Right lobe of liver (tissue), 6 donors: ENCODE data around the gene AMBRA1. TPM values are rescaled to one million over a fixed set of nuclear protein-coding genes. Genes with fewer than 3 reads are reported as not detected.

Experiments
- ATAC-seq, 4 donors: fragments of 200-7000 bp; cut with Tn5 transposase; one replicate each; pipeline ENCODE4 v1.9.1; 2020; ENCODE audit warnings: mild to moderate bottlenecking in 4 of 4, moderate library complexity in 4 of 4
- DNase-seq, 3 donors: peaks; one replicate each; pipeline ENCODE4 v3.0.0-alpha.2; 2020
- H3K27ac ChIP-seq, 3 donors: fragments of 200-600 bp; one replicate each; pipeline ENCODE4 v1.8.0; 2022
- H3K27me3 ChIP-seq, 2 donors: fragments of 200-600 bp; one replicate each; pipeline ENCODE4 v1.8.0; 2022
- H3K36me3 ChIP-seq, 4 donors: fragments of 200-600 bp; sonication (generic) in 1 of 4; one replicate each; pipeline versions ENCODE4 v1.5.1 to v1.8.0; 2017 to 2022; ENCODE audit warnings: control low read depth in 1 of 4
- H3K4me1 ChIP-seq, 4 donors: fragments of 200-600 bp; sonication (generic) in 1 of 4; one replicate each; pipeline versions ENCODE4 v1.5.1 to v1.8.0; 2017 to 2022; ENCODE audit warnings: control low read depth in 1 of 4
- H3K4me3 ChIP-seq, 3 donors: fragments of 200-600 bp; one replicate each; pipeline ENCODE4 v1.8.0; 2022
- H3K9me3 ChIP-seq, 4 donors: fragments of 200-600 bp; sonication (generic) in 1 of 4; one replicate each; pipeline versions ENCODE4 v1.5.1 to v1.8.0; 2017 to 2022; ENCODE audit warnings: control low read depth in 1 of 4
- POLR2A ChIP-seq: fragments of 450-650 bp; IDR thresholded peaks from one replicate; pipeline ENCODE4 v1.6.1; 2017; ENCODE audit warnings: antibody characterized with exemption, mild to moderate bottlenecking
- WGBS: methylation state at CpG from one replicate; pipeline ENCODE4 v1.1.6; 2018; ENCODE audit warnings: low coverage, low lambda C conversion rate; ENCODE audit not compliant: insufficient coverage; ENCODE audit errors: missing lambda C conversion rate; 5-methylcytosine and 5-hydroxymethylcytosine counted together
- intact Hi-C, 2 donors: fragments of 100-400 bp; cut with DNase I; formaldehyde crosslinking; loops; one replicate each; pipeline versions ENCODE4 v1.11.2 to v1.14.1; 2022
- total RNA-seq, 6 experiments: library from RNA; depleted of rRNA in 2 of 6; stranded (reverse); fragments of >200 nt in 2 of 6; fragmentation: NEBNext Ultra II Directional in 3 of 6; extraction: Animal tissue kit (Norgen Biotek cat#: 25700) in 3 of 6; gene quantifications; one replicate each; pipeline versions ENCODE4 v1.1.0 to v1.2.4, GENCODE V29; 2016 to 2023
- TF ChIP-seq, protein P1 (sequence below), 4 donors: fragments of 200-600 bp in 3 of 4; fragments of 450-650 bp in 1 of 4; IDR thresholded peaks; one replicate each; pipeline versions ENCODE4 v1.5.1 to v1.8.0; 2016 to 2022; ENCODE audit warnings: antibody characterized with exemption in 4 of 4, mild to moderate bottlenecking in 2 of 4
- donor health status: DM: no; HTN: yes; CAD: no.
- donor health status: DM: no; HTN: no; CAD: no.
- donor health status: DM: no; HTN: no; CAD: no.
- donor health status: DM: no; HTN: yes; CAD: no.
- donor health status: DM: no; HTN: yes; CAD: no.

Gene AMBRA1
- total RNA-seq, 6 experiments from 2014 or later = 11.0 to 15.7 (median 13.6) TPM

DNA sequence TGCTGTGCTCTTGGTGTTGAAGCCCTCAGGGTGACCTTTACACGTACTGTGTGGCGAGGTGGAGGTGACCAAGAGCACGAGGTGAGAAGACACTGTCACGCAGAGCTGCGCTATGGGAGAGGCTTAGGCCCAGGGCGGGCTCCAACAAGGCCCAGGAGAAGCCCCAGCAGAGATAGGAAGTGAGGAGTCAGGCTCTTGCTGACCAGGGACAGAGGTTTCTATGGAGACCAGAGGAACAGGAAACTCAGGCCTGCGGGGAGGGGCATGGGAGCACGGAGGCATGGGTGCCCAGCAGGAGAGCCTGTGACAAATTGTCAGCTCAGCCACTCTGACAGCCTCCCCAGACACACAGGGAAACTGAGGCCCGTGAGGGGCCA lies 230.8 kb downstream of the AMBRA1 start:
- DNase-seq = peak; percentile 56 to 75 (median 65)
- Histone ChIP-seq H3K27ac (peak overlapping the region; percentile 26 to 69 (median 65)), H3K4me3 (no peak overlapping the region), H3K9me3 (no peaks in the 10 kb centered on the region), H3K27me3 (no peaks in the 10 kb centered on the region), H3K4me1 (no peaks in the 10 kb centered on the region), H3K36me3 (peaks cover 0 to 2% (median 0%) of the 10 kb centered on the region in 4 donors)
- no peak for TF ChIP-seq POLR2A
- TF ChIP-seq, protein P1, sequence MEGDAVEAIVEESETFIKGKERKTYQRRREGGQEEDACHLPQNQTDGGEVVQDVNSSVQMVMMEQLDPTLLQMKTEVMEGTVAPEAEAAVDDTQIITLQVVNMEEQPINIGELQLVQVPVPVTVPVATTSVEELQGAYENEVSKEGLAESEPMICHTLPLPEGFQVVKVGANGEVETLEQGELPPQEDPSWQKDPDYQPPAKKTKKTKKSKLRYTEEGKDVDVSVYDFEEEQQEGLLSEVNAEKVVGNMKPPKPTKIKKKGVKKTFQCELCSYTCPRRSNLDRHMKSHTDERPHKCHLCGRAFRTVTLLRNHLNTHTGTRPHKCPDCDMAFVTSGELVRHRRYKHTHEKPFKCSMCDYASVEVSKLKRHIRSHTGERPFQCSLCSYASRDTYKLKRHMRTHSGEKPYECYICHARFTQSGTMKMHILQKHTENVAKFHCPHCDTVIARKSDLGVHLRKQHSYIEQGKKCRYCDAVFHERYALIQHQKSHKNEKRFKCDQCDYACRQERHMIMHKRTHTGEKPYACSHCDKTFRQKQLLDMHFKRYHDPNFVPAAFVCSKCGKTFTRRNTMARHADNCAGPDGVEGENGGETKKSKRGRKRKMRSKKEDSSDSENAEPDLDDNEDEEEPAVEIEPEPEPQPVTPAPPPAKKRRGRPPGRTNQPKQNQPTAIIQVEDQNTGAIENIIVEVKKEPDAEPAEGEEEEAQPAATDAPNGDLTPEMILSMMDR (IDR thresholded peaks at IDR 0.05) = no peak
- ATAC-seq = peak; percentile 69 to 77 (median 74)
- intact Hi-C loops = no loop called here
- no CpG with 5 or more reads among the region's 9 CpGs for WGBS

- no peak for ATAC-seq
- no peak for TF ChIP-seq POLR2A
- TF ChIP-seq, protein P1 (IDR thresholded peaks at IDR 0.05) = no peak
- 92% methylated on average over 2 of the region's 20 CpGs for WGBS
Observed at GRCh38 chr11:46362156-46363030, 231.4 kb downstream of the AMBRA1 start.

DNA sequence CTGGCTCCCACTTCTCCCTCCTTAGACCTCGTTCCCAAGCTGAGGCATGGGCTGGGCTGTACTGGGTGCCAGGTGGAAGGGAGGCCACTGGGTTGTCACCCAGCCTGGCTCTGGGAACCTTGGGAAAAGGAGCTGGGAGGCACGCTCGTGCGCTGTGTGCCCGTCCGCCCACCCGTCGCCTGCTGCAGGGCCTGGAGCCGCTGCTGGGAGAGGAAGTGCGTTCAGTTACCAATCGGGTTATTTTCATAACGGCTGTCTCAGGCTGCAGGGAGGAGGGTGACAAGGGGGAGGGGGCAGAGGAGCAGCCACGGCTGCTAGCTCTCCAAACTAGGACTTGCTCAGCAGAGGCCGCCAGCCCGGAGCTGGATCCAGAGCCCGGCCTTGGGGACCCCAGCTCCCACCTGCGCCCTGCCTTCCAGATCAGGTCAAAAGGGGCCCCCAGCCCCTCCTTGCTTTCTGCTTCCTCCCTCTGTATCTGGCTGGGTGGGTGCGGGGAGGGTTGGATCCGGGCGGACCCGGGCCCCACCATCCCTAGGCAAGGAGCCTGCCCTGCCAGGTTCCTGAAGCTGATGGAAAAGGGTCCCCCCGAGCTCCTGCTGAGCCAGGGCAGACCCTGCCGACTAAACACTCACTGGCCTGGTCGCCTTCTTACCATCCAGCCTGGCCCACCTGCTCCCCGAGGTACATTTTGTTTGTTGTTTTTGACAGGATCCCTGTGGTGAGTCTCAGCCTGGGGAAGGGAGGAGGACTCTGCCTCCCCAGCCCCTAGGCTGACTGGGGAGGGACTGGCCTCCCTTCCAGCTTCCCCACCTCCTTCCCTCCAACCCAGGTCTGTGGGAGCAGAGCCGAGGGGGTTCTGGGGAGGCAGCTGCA lies 232.3 kb downstream of the AMBRA1 start:
- Histone ChIP-seq H3K27me3 (no peaks in the 10 kb centered on the region), H3K36me3 (no peaks in the 10 kb centered on the region), H3K4me3 (peak overlapping the region in 1 of 3 donors; percentile 13), H3K27ac (peak overlapping the region; percentile 50 to 80 (median 69)), H3K4me1 (no peaks in the 10 kb centered on the region), H3K9me3 (no peaks in the 10 kb centered on the region)
- DNase-seq (peak in 1 of 3 donors; percentile 61), ATAC-seq (peak; percentile 61 to 79 (median 68))
- intact Hi-C loops = no loop called here
- 51% methylated on average over 2 of the region's 26 CpGs for WGBS
- TF ChIP-seq, protein P1 (IDR thresholded peaks at IDR 0.05) = no peak
- no peak for TF ChIP-seq POLR2A

More at GRCh38 chr11:46362156-46363030, 231.4 kb downstream of the AMBRA1 start:
- DNase-seq = no peak
- peak overlapping the region in 1 of 3 donors; percentile 13 for H3K4me3 ChIP-seq
- no peaks in the 10 kb centered on the region for H3K27me3 ChIP-seq
- intact Hi-C loops = no loop called here
- peak overlapping the region; percentile 26 to 80 (median 69) for H3K27ac ChIP-seq
- no peaks in the 10 kb centered on the region for H3K36me3 ChIP-seq
- H3K9me3 ChIP-seq = no peaks in the 10 kb centered on the region
- H3K4me1 ChIP-seq = no peaks in the 10 kb centered on the region

DNA sequence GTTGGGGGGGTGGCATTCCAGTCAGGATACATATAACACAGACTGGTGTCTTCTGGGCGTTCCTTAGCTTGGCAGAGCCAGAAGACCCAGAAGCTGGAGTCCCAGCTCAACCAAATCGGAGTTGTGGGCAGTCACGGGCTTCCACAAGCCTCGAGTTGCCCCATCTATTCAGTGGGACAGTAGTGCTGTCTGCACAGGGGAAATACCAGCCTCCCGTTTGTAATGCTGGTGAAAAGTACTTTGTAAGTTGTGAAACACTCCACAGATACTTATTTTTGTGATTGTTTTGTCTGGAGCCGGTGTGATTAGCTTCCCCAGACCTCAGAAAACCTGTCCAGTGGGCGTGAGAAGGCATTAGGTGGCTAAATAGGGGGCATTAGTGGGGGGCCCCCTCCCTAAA lies 232.9 kb downstream of the AMBRA1 start:
- Histone ChIP-seq H3K9me3 (no peaks in the 10 kb centered on the region), H3K27ac (peak overlapping the region; percentile 50 to 80 (median 69)), H3K36me3 (no peaks in the 10 kb centered on the region), H3K4me3 (no peak overlapping the region), H3K4me1 (no peaks in the 10 kb centered on the region), H3K27me3 (no peaks in the 10 kb centered on the region)
- ATAC-seq (peak in 1 of 4 donors; percentile 5), DNase-seq (no peak)
- intact Hi-C loops = no loop called here
- 41% methylated on average over 4 of the region's 7 CpGs for WGBS
- TF ChIP-seq, protein P1 (IDR thresholded peaks at IDR 0.05) = no peak
- TF ChIP-seq POLR2A = no peak
